HG03432 (cell line): ENCODE measurements around the gene SLC44A2.

Experiments
- ATAC-seq: cut with Tn5 transposase; IDR thresholded peaks from one replicate; pipeline ENCODE4 v1.9.1; 2021; ENCODE audit warnings: mild to moderate bottlenecking, moderate library complexity; ENCODE audit not compliant: unreplicated experiment

SLC44A2 gene

GRCh38 chr19:10625003-10625761 lies at the start of gene SLC44A2:
TSS of gene SLC44A2 (plus strand) at chr19:10625553. CDS start at chr19:10625634, 81 bp downstream.
- ATAC-seq = no peak

- no peak for ATAC-seq
Observed at GRCh38 chr19:10577951-10578350, 47.4 kb upstream of the SLC44A2 start.

GRCh38 chr19:10580979-10581631 lies 44.2 kb upstream of the SLC44A2 start:
- ATAC-seq = no peak

- no peak for ATAC-seq
Observed at GRCh38 chr19:10582091-10582490, 43.3 kb upstream of the SLC44A2 start.

GRCh38 chr19:10583036-10583776 lies 42.1 kb upstream of the SLC44A2 start:
- ATAC-seq = no peak

GRCh38 chr19:10586396-10586795 lies 39.0 kb upstream of the SLC44A2 start:
- no peak for ATAC-seq

- no peak for ATAC-seq
Observed at GRCh38 chr19:10587022-10587838, 38.1 kb upstream of the SLC44A2 start, which contains the start of gene AP1M2. TSS of gene AP1M2 (minus strand) at chr19:10587312. CDS start at chr19:10587231, 81 bp downstream.

GRCh38 chr19:10587839-10588150 lies 37.6 kb upstream of the SLC44A2 start:
- ATAC-seq = no peak

- no peak for ATAC-seq
Observed at GRCh38 chr19:10593148-10593547, 32.2 kb upstream of the SLC44A2 start.

GRCh38 chr19:10593820-10594637 lies 31.3 kb upstream of the SLC44A2 start:
- ATAC-seq = peak; percentile 50

GRCh38 chr19:10600149-10600548 lies 25.2 kb upstream of the SLC44A2 start:
- ATAC-seq = no peak

GRCh38 chr19:10601999-10602329 lies 23.4 kb upstream of the SLC44A2 start:
- ATAC-seq = no peak

GRCh38 chr19:10602330-10603083 lies 22.8 kb upstream of the SLC44A2 start:
- peak; percentile 68 for ATAC-seq

- peak; percentile 44 for ATAC-seq
Observed at GRCh38 chr19:10603084-10603872, 22.1 kb upstream of the SLC44A2 start.

GRCh38 chr19:10603873-10604459 lies 21.4 kb upstream of the SLC44A2 start:
- ATAC-seq = peak; percentile 27

- ATAC-seq = no peak
Observed at GRCh38 chr19:10604460-10604980, 20.8 kb upstream of the SLC44A2 start.

- no peak for ATAC-seq
Observed at GRCh38 chr19:10611907-10612306, 13.4 kb upstream of the SLC44A2 start.

GRCh38 chr19:10612499-10613119 lies 12.7 kb upstream of the SLC44A2 start:
- ATAC-seq = no peak
